K562 (cell line): ENCODE measurements around the gene PTPRF. TPM values are rescaled to one million over a fixed set of nuclear protein-coding genes. Genes with fewer than 3 reads are reported as not detected.

Experiments used
- ATAC-seq: fragments of 200-7000 bp; cut with Tn5 transposase; 3 replicates; pipeline ENCODE4 v1.9.1; 2020; ENCODE audit warnings: moderate library complexity
- BruUV-seq: library from RNA; stranded (reverse); fragments of 400-500 nt; replicated peaks from 2 replicates; lab custom pipeline; 2021; lab: Mats Ljungman, UMichigan
- CTCF ChIA-PET: fragments of 300-600 bp; formaldehyde crosslinking; extraction: SDS; loops from one replicate; lab custom pipeline; 2021; ENCODE audit warnings: low intra/inter-chr PET ratio; lab: Yijun Ruan, JAX
- POLR2A ChIA-PET: fragments of 300-600, 350-650 bp; sonication (Branson Sonifier 250); formaldehyde crosslinking; extraction: SDS; loops from one replicate; lab custom pipeline; 2021; ENCODE audit warnings: antibody characterized with exemption, inconsistent platforms; lab: Yijun Ruan, JAX
- DNase-seq, 4 experiments: peaks; one replicate each; pipeline versions ENCODE4 v3.0.0 to v3.0.0-alpha.2; 2011 to 2018; ENCODE audit warnings: low spot score in 3 of 4, mixed read lengths in 3 of 4; ENCODE audit errors: extremely low read depth in 1 of 4
- FAIRE-seq: peaks from 2 replicates; lab custom pipeline; 2011; peaks lifted over from hg19 to GRCh38; lab: Jason Lieb, UNC
- H2AFZ ChIP-seq: 2 replicates; pipeline ENCODE4 v1.6.0; 2011; ENCODE audit warnings: low read depth, low read length, control low read depth, inconsistent platforms
- H3K27ac ChIP-seq: fragments of 200-600 bp; 3 replicates; pipeline ENCODE4 v1.8.0; 2011; ENCODE audit warnings: low read depth, mild to moderate bottlenecking, control low read depth, inconsistent platforms, low read length, moderate library complexity, mixed read lengths; ENCODE audit errors: extremely low read depth
- H3K27me3 ChIP-seq, 2 experiments: fragments of 300-600 bp in 1 of 2; 2 replicates in 1 of 2; 3 replicates in 1 of 2; pipeline versions ENCODE4 v1.6.0 to v1.8.0; 2011; ENCODE audit warnings: inconsistent platforms in 2 of 2, low read length in 2 of 2, mild to moderate bottlenecking in 1 of 2, mixed read lengths in 1 of 2, moderate library complexity in 1 of 2; ENCODE audit not compliant: control insufficient read depth in 2 of 2, insufficient read depth in 2 of 2
- H3K36me3 ChIP-seq: fragments of 300-600 bp; 3 replicates; pipeline ENCODE4 v1.8.0; 2011; ENCODE audit warnings: mild to moderate bottlenecking, low read length, inconsistent platforms; ENCODE audit not compliant: control insufficient read depth, insufficient read depth
- H3K4me1 ChIP-seq, 2 experiments: fragments of 200-600 bp in 1 of 2; replicated peaks in 1 of 2; 2 replicates in 1 of 2; 3 replicates in 1 of 2; pipeline versions ENCODE4 v1.5.1 to v1.8.0; 2011; ENCODE audit warnings: inconsistent platforms in 2 of 2, low read length in 2 of 2, mild to moderate bottlenecking in 1 of 2, mixed read lengths in 1 of 2, moderate library complexity in 1 of 2; ENCODE audit not compliant: control insufficient read depth in 2 of 2, insufficient read depth in 2 of 2
- H3K4me2 ChIP-seq: 2 replicates; pipeline ENCODE4 v1.6.1; 2011; ENCODE audit warnings: low read length, control low read depth, inconsistent platforms, mixed read lengths; ENCODE audit not compliant: insufficient read depth
- H3K4me3 ChIP-seq: fragments of 200-600 bp; sonication (generic), shearing (Covaris generic); 2 replicates; pipeline ENCODE4 v1.5.1; 2016; ENCODE audit warnings: control low read depth, inconsistent platforms
- H3K79me2 ChIP-seq: fragments of 200-600 bp; 3 replicates; pipeline ENCODE4 v1.8.0; 2011; ENCODE audit warnings: low read length, inconsistent platforms; ENCODE audit not compliant: control insufficient read depth, insufficient read depth
- H3K9ac ChIP-seq, 2 experiments: 2 replicates each; pipeline versions ENCODE4 v1.6.0 to v1.6.1; 2011; ENCODE audit warnings: low read depth in 2 of 2, low read length in 2 of 2, control low read depth in 1 of 2, inconsistent platforms in 1 of 2, mild to moderate bottlenecking in 1 of 2, mixed read lengths in 1 of 2; ENCODE audit not compliant: insufficient read depth in 1 of 2
- H3K9me1 ChIP-seq: one replicate; pipeline ENCODE4 v1.6.0; 2011; ENCODE audit warnings: inconsistent platforms, mild to moderate bottlenecking, low read length, moderate library complexity; ENCODE audit not compliant: control insufficient read depth, insufficient read depth
- H3K9me3 ChIP-seq: replicated peaks from 2 replicates; pipeline ENCODE4 v1.5.1; 2011; ENCODE audit warnings: low read depth, low read length, inconsistent platforms; ENCODE audit not compliant: control insufficient read depth, insufficient read depth
- H4K20me1 ChIP-seq: replicated peaks from 2 replicates; pipeline ENCODE4 v1.6.1; 2011; ENCODE audit warnings: low read length, inconsistent platforms, mixed read lengths; ENCODE audit not compliant: control insufficient read depth, insufficient read depth
- CTCF ChIP-seq, 3 experiments: IDR thresholded peaks in 2 of 3; conservative IDR thresholded peaks in 1 of 3; 2 replicates each; pipeline ENCODE4 v1.5.1; 2011 to 2012; ENCODE audit warnings: low read length in 3 of 3, mild to moderate bottlenecking in 3 of 3, control low read depth in 2 of 3, improper control_type of control experiment in 1 of 3, inconsistent platforms in 1 of 3, low read depth in 1 of 3, mixed read lengths in 1 of 3, moderate library complexity in 1 of 3; ENCODE audit not compliant: insufficient read depth in 2 of 3
- ELF4 ChIP-seq: fragments of 450-650 bp; formaldehyde crosslinking; IDR thresholded peaks from 2 replicates; pipeline ENCODE4 v1.4.0; 2022; ENCODE audit warnings: missing genetic modification characterization
- ZNF609 ChIP-seq: sonication (generic); formaldehyde crosslinking; IDR thresholded peaks from 2 replicates; pipeline ENCODE4 v1.8.1; 2023; ENCODE audit warnings: missing genetic modification reagents, mild to moderate bottlenecking, borderline replicate concordance
- WGBS: fragments of 100-300 bp; shearing (Covaris generic); methylation state at CpG from one replicate; pipeline ENCODE4 v1.1.6; 2016; ENCODE audit warnings: low coverage, mixed read lengths; ENCODE audit not compliant: insufficient coverage; ENCODE audit errors: missing lambda C conversion rate; 5-methylcytosine and 5-hydroxymethylcytosine counted together
- in situ Hi-C: fragments of 300-500 bp; cut with MboI; formaldehyde crosslinking; loops from 4 replicates; pipeline ENCODE4 v1.15.0; 2018; ENCODE audit warnings: inconsistent platforms, mixed read lengths
- intact Hi-C: fragments of 100-400 bp; cut with micrococcal nuclease; formaldehyde crosslinking; loops from 2 replicates; pipeline ENCODE4 v1.14.2; 2022
- polyA plus RNA-seq, 8 experiments: library from polyadenylated mRNA; depleted of rRNA in 4 of 8; stranded (reverse) in 5 of 8; unstranded in 3 of 8; fragments of >200 nt; fragmentation: Nextera tagmentation in 2 of 8; fragmentation: Illumina TruSeq in 1 of 8; extraction: Ambion mirVana in 2 of 8; extraction: Trizol in 1 of 8; gene quantifications; 2 replicates each; pipeline versions ENCODE4 v1.2.1 to v1.2.3, GENCODE V29; 2011 to 2014; ENCODE audit warnings: inconsistent platforms in 1 of 8, missing spikeins in 1 of 8
- total RNA-seq, 7 experiments: library from RNA; depleted of rRNA in 6 of 7; stranded (reverse); fragments of >200 nt in 6 of 7; fragmentation: Illumina TruSeq in 2 of 7; extraction: Trizol in 2 of 7; gene quantifications; 2 replicates each; pipeline versions ENCODE4 v1.2.1 to v1.2.3, GENCODE V29; 2011 to 2021; ENCODE audit warnings: low replicate concordance in 1 of 7

Gene PTPRF
- total and polyA plus RNA-seq, 9 of the 15 experiments (the other 6 are each of a cell fraction or from before 2014, with no cell fraction given): 0.13 to 4.3 (median 1.1) TPM

- no peak for TF ChIP-seq ELF4 (CRISPR knock-in tag)
Observed at GRCh38 chr1:43668956-43669355, 138.3 kb downstream of the PTPRF start (continued).

- in situ Hi-C loops (no loop called here), intact Hi-C loops (no loop called here)
- no peak overlapping the region for H3K4me3 ChIP-seq
- DNase-seq (no peak), ATAC-seq (no peak), FAIRE-seq (no peak)
- H3K27ac ChIP-seq: no peak overlapping the region
- H3K27me3 ChIP-seq: no peaks in the 10 kb centered on the region
- H3K4me1 ChIP-seq: no peaks in the 10 kb centered on the region
- H3K9me3 ChIP-seq: no peaks in the 10 kb centered on the region
- TF ChIP-seq ZNF609 (CRISPR knock-in tag): no peak
- peak in 1 of 3 experiments; percentile 30; a peak in 2 of 6 replicates for TF ChIP-seq CTCF (IDR thresholded peaks at IDR 0.05 in 2 of 3, conservative IDR thresholded peaks at IDR 0.05 in 1 of 3; ENCODE audit: insufficient read depth in 2 of 3, low read depth in 1 of 3, low read length in 3 of 3)
- no peaks in the 10 kb centered on the region for H4K20me1 ChIP-seq
- H3K9me1 ChIP-seq: no peaks in the 10 kb centered on the region
- H2AFZ ChIP-seq: no peak overlapping the region
- H3K9ac ChIP-seq: no peak overlapping the region
- WGBS: 90% methylated on average over 4 of the region's 5 CpGs
- no peak overlapping the region for H3K4me2 ChIP-seq
- ChIA-PET POLR2A (interaction anchor here (0.9 to 3.1 kb wide), 2 partner anchors 10 to 14 kb away, joined by 5 to 12 read pairs; no protein-coding TSS in a partner anchor), CTCF (no interaction called here)
- BruUV-seq: no TSS peak
- peaks cover 86% of the 10 kb centered on the region for H3K36me3 ChIP-seq
- H3K79me2 ChIP-seq: no peaks in the 10 kb centered on the region
Observed at GRCh38 chr1:43669878-43670277, 139.2 kb downstream of the PTPRF start.
